HG02970 (cell line): ENCODE data around the gene MANBA.
A peak's percentile ranks its signal among the peaks of the same experiment; 100 is the strongest.
"Not testable (repeated sequence)": the region's sequence is repeated elsewhere in the genome, so short reads cannot be mapped to it uniquely, and the experiment has no call there.

Source experiments
- ATAC-seq: cut with Tn5 transposase; IDR thresholded peaks from one replicate; pipeline ENCODE4 v1.9.1; 2021; ENCODE audit warnings: mild to moderate bottlenecking, moderate library complexity, moderate number of reproducible peaks; ENCODE audit not compliant: unreplicated experiment, low FRiP score

Gene MANBA

DNA sequence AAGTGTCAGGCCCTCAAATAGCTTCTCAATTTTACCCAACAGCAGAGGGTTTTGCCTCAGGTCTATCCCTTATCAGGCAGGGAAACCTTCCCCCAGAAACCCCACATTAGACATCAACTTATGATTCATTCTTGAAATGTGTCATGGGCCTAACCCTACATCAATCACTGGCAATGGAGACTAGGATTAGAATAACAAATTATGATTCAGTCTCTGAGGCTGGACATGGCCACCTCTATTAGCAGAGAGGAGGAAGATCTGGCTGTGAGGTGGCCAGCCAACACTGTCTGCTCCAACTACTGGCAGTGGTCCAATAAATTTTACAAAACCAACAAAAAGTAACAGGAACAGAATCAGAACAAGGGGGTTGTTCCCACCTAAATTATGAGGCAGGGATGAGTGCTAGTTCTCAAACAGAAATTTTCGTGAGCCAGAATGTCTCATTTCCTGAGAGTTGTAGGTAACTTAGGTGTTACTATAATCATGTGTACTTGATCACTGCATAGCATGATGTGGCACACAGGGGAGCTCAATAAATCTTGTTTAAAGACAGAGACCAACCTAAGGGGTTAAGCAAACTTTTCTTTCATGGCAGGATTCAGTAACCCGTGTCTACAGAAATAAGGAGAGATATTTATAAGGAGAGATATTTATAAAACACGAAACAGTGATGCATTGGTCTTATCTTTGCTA lies 132.8 kb downstream of the MANBA start:
- no peak for ATAC-seq

GRCh38 chr4:102625232-102625930 lies 135.4 kb downstream of the MANBA start:
- ATAC-seq = peak; percentile 73

DNA sequence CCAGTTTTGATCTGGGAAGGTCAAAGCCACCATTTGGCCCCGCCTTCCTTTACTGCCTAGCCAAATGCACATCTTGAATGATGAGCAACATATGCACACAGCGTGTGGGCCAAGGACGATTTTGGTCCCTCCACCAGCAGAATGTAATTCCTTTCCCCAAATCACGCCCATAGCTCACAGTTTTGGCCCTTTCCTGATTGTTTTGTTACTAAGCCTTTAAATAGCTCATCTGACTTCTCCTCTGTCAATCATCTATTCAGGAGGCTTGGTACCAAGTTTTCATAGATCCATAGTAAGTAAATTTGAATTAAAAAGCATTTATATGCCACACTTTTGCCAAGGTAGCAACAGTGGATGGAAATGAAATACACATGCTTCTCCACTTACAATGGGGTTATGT lies 136.3 kb downstream of the MANBA start:
- ATAC-seq = no peak

DNA sequence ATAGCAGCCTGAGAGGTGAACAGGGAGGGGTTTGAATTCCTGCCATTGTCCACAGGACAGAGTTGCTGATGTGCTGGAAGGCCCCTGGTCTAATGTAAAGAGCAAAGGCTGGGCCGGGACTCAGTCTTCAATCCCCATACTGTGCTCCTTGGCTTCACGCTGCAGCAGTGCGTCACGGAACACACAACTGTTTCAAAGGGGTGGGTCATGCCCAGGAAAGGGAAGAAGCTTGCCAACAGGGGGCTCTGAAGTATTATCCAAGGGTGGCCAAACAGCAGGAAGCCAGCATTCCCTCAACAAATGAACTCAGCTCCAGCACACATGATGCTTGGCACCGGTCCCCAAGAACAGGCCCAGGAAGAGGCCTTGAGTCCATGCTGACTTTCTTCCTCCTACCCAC lies 137.1 kb downstream of the MANBA start:
- ATAC-seq = no peak

GRCh38 chr4:102620697-102621497 lies 139.9 kb downstream of the MANBA start:
- no peak for ATAC-seq

- ATAC-seq = not testable (repeated sequence)
Measured at GRCh38 chr4:102619776-102620631, 140.8 kb downstream of the MANBA start.

- not testable (repeated sequence) for ATAC-seq
Measured at GRCh38 chr4:102619021-102619420, 141.7 kb downstream of the MANBA start.

GRCh38 chr4:102616636-102617035 lies 144.1 kb downstream of the MANBA start:
- no peak for ATAC-seq

DNA sequence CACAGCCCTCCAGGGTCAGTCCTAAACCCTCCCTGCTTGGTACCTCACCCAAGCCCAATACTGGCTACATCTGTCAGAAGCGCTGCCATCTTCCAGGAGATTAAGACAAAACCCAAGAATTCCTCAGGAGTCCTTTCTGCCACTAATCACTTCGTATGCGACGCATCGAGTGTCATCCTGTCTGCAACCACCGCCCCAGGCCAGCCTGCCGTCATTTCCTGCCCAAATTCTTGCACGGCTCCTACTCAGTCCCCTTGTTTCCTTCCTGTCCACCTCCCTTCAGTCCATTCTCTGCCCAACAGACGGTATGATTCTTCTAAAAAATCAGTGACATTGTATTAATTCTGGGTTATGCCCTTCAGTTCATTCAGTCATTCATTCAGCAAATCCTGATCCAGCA lies 146.0 kb downstream of the MANBA start:
- ATAC-seq = no peak

DNA sequence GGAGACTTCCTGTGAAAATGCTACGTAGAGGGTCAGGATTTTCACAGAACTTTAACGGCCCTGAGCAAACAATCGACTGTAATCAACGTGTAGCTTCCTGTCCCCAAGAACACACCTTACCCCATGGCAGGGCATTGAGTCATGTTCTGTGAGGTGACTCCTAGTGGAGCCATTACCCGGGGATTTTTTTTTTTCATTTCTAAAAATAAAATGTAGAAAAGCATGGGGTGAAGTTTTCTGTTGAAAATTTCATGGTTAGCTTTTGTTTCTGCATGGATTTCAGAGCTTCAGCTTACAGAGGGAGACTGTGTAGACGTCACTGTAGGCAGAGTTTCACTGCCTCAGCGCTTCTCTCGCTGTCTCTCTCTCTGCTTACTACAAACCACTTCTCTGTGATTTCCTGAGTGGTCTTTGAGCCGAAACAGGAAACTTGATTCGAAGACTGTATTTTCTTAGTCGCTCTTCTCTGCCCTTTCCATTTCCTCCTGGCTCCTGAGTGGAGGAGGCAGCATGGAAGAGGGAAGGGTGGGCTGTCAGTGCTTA lies 147.9 kb downstream of the MANBA start:
- no peak for ATAC-seq

GRCh38 chr4:102612210-102612609 lies 148.6 kb downstream of the MANBA start:
- no peak for ATAC-seq

DNA sequence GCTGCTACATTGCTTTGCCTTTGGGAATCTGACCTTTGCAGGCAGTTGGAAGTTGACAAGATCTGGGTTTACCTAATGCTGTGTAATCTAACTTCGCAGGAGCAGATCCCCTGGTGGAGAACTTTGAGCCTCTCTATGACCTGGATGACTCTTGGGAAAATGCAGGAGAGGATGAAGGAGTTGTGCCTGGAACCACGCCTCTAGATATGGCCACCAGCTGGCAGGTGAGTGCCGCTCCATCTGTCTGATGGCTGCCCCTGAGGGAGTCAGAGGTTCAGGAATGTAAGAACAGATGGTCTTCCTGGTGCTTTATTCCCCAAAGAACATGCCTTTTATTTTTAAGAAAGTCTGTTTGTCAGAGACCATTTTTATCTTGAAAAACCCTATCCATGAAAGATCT lies 150.3 kb downstream of the MANBA start:
- ATAC-seq = no peak

DNA sequence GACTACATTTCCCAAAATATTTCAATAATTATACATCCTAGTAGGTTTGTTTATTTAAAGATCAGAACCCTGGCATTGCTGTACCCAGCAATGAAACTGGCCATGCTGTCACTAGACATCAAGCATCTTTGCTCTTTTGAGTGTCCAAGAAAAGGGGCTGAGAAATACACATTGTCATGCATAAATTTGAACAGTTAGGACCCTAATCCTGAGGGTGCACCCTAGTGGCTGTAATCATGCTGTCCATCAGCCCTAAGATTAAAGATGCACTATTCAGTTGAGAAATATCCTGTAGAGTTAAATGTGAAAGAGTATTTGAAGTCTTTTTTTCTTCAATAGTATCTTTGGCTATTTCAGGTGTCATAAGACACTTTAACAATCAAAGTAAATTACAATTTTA lies 150.8 kb downstream of the MANBA start:
- ATAC-seq = no peak

DNA sequence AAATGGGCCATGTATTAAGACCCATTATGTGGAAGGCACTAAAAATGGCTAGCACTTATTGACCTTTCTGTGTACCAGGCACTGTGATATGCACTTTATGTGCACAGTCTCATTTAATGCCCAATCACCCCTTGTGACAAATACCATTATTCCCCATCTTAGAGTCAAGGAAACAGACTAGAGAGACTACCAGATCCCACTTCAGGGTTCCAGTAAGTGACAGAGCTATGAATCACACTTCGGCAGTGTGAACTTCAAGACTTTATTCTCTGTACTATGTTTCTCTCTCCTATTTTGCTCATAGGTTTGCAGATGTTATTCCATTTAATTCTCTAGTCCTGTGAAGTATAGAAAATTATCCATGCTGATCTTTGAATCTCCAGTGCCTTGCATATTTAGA lies 152.6 kb downstream of the MANBA start:
- ATAC-seq = no peak

GRCh38 chr4:102606846-102607450 lies 153.8 kb downstream of the MANBA start:
- no peak for ATAC-seq

- ATAC-seq = no peak
Measured at GRCh38 chr4:102606261-102606660, 154.5 kb downstream of the MANBA start.

DNA sequence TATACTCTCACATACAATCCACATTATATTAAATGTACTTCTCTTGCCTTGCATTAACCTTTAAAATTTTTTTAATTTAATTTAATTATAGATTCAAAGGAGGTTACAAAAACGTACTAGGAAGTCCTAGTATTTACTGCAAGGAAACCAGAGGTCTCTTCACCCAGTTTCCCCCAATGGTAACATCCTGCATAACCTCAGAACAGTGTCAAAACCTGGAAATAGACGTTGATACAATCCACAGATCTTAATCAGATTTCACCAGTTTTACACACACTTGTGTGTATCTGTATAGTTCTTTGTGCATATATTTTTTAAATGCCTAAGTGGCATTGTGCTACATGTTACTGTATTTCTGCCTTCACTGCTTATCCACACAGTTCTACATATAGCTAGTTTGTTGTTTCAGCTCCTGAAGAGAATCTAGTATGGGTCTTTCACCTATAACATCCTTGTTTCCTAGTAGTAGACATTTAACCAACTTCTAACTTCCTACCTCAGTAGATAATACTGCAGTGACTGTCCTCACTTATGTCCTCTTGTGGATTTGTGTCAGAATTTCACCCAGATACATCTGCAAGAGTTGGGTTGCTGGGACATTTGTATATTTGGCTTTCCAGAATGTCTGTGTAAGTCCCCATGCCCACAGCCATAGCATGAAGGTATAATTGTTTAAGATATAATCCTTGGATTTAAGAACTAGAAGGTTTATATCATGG lies 156.4 kb downstream of the MANBA start:
- ATAC-seq = no peak

- no peak for ATAC-seq
Measured at GRCh38 chr4:102601586-102602227, 159.1 kb downstream of the MANBA start.

- no peak for ATAC-seq
Measured at GRCh38 chr4:102600689-102601088, 160.1 kb downstream of the MANBA start.
